ENCODE results near the gene PEX5L.

- TF ChIP-seq, protein P1, sequence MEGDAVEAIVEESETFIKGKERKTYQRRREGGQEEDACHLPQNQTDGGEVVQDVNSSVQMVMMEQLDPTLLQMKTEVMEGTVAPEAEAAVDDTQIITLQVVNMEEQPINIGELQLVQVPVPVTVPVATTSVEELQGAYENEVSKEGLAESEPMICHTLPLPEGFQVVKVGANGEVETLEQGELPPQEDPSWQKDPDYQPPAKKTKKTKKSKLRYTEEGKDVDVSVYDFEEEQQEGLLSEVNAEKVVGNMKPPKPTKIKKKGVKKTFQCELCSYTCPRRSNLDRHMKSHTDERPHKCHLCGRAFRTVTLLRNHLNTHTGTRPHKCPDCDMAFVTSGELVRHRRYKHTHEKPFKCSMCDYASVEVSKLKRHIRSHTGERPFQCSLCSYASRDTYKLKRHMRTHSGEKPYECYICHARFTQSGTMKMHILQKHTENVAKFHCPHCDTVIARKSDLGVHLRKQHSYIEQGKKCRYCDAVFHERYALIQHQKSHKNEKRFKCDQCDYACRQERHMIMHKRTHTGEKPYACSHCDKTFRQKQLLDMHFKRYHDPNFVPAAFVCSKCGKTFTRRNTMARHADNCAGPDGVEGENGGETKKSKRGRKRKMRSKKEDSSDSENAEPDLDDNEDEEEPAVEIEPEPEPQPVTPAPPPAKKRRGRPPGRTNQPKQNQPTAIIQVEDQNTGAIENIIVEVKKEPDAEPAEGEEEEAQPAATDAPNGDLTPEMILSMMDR (IDR thresholded peaks at IDR 0.05): no peak
- TF ChIP-seq POLR2A (IDR thresholded peaks at IDR 0.05): no peak
Measured at GRCh38 chr3:179825527-179826246, 211.1 kb downstream of the PEX5L start.
